HepG2 (cell line): Measurements from ENCODE around the gene UCHL3. TPM values are rescaled to one million over a fixed set of nuclear protein-coding genes. Genes with fewer than 3 reads are reported as not detected.

Experiments
- AHDC1 ChIP-seq: sonication (generic); formaldehyde crosslinking; IDR thresholded peaks from 2 replicates; pipeline ENCODE4 v1.5.1; 2020; ENCODE audit warnings: mild to moderate bottlenecking, missing genetic modification reagents, borderline replicate concordance
- BORCS8-MEF2B ChIP-seq: sonication (generic); formaldehyde crosslinking; IDR thresholded peaks from 2 replicates; pipeline ENCODE4 v1.8.0; 2022; ENCODE audit warnings: mild to moderate bottlenecking, missing genetic modification reagents
- CCDC6 ChIP-seq: sonication (generic); formaldehyde crosslinking; IDR thresholded peaks from 2 replicates; pipeline ENCODE4 v1.8.1; 2022; ENCODE audit warnings: mild to moderate bottlenecking, missing genetic modification reagents, moderate library complexity
- FOXM1 ChIP-seq: sonication (generic); formaldehyde crosslinking; IDR thresholded peaks from 2 replicates; pipeline ENCODE4 v1.5.0; 2020; ENCODE audit warnings: missing genetic modification reagents
- HNRNPK ChIP-seq: fragments of 200-400 bp; formaldehyde crosslinking; IDR thresholded peaks from 2 replicates; pipeline ENCODE4 v1.6.1; 2018; ENCODE audit warnings: low read length, low read depth, moderate library complexity, mild to moderate bottlenecking; ENCODE audit not compliant: poor library complexity, severe bottlenecking
- IKZF5 ChIP-seq: IDR thresholded peaks from 2 replicates; pipeline ENCODE4 v1.6.1; 2018; ENCODE audit warnings: missing genetic modification reagents, mild to moderate bottlenecking, missing compliant biosample characterization
- KLF12 ChIP-seq: sonication (generic); formaldehyde crosslinking; IDR thresholded peaks from 2 replicates; pipeline ENCODE4 v1.4.0; 2020; ENCODE audit warnings: missing genetic modification reagents, borderline replicate concordance
- MAF1 ChIP-seq: sonication (generic); formaldehyde crosslinking; IDR thresholded peaks from 2 replicates; pipeline ENCODE4 v1.5.0; 2020; ENCODE audit warnings: missing genetic modification reagents, borderline replicate concordance
- MEIS2 ChIP-seq: sonication (generic); formaldehyde crosslinking; IDR thresholded peaks from 2 replicates; pipeline ENCODE4 v1.9.0; 2021; ENCODE audit warnings: mild to moderate bottlenecking, missing genetic modification reagents
- PHF20 ChIP-seq: sonication (generic); formaldehyde crosslinking; IDR thresholded peaks from 2 replicates; pipeline ENCODE4 v1.5.0; 2020; ENCODE audit warnings: mild to moderate bottlenecking, missing genetic modification reagents
- RBM39 ChIP-seq: fragments of 200-400 bp; formaldehyde crosslinking; IDR thresholded peaks from one replicate; pipeline ENCODE4 v1.6.1; 2018; ENCODE audit warnings: antibody characterized with exemption, mild to moderate bottlenecking, low read depth, low read length; ENCODE audit not compliant: poor library complexity, severe bottlenecking
- SMYD3 ChIP-seq: sonication (generic); formaldehyde crosslinking; IDR thresholded peaks from 2 replicates; pipeline ENCODE4 v1.8.1; 2023; ENCODE audit warnings: mild to moderate bottlenecking, missing genetic modification reagents
- SP4 ChIP-seq: sonication (generic); formaldehyde crosslinking; IDR thresholded peaks from 2 replicates; pipeline ENCODE4 v1.8.1; 2023; ENCODE audit warnings: mild to moderate bottlenecking, missing genetic modification reagents
- TARDBP ChIP-seq: sonication (generic); formaldehyde crosslinking; IDR thresholded peaks from 2 replicates; pipeline ENCODE4 v1.8.0; 2022; ENCODE audit warnings: mild to moderate bottlenecking, missing genetic modification reagents
- TCF7 ChIP-seq: sonication (generic); IDR thresholded peaks from 2 replicates; pipeline ENCODE4 v1.6.1; 2016; ENCODE audit warnings: antibody characterized with exemption, low read depth
- YEATS4 ChIP-seq: sonication (generic); formaldehyde crosslinking; IDR thresholded peaks from 2 replicates; pipeline ENCODE4 v1.4.0; 2020; ENCODE audit warnings: missing genetic modification reagents, borderline replicate concordance
- ZC3H13 ChIP-seq: sonication (generic); formaldehyde crosslinking; IDR thresholded peaks from 2 replicates; pipeline ENCODE4 v1.8.1; 2023; ENCODE audit warnings: mild to moderate bottlenecking, missing genetic modification reagents, moderate library complexity
- ZIK1 ChIP-seq: sonication (generic); formaldehyde crosslinking; IDR thresholded peaks from 2 replicates; pipeline ENCODE4 v1.5.0; 2020; ENCODE audit warnings: mild to moderate bottlenecking, low read depth, missing genetic modification reagents, borderline replicate concordance
- ZMAT3 ChIP-seq: sonication (generic); formaldehyde crosslinking; conservative IDR thresholded peaks from 2 replicates; pipeline ENCODE4 v1.7.0; 2021; ENCODE audit warnings: missing genetic modification reagents
- ZNF121 ChIP-seq: sonication (generic); formaldehyde crosslinking; IDR thresholded peaks from 2 replicates; pipeline ENCODE4 v1.5.0; 2020; ENCODE audit warnings: mild to moderate bottlenecking, missing genetic modification reagents
- ZNF33B ChIP-seq: sonication (generic); formaldehyde crosslinking; IDR thresholded peaks from 2 replicates; pipeline ENCODE4 v1.5.1; 2020; ENCODE audit warnings: mild to moderate bottlenecking, missing genetic modification reagents
- ZNF674 ChIP-seq: sonication (generic); formaldehyde crosslinking; IDR thresholded peaks from 2 replicates; pipeline ENCODE4 v1.5.0; 2020; ENCODE audit warnings: low read depth, mild to moderate bottlenecking, missing genetic modification reagents
- ZSCAN21 ChIP-seq: sonication (generic); formaldehyde crosslinking; IDR thresholded peaks from 2 replicates; pipeline ENCODE4 v1.8.0; 2022; ENCODE audit warnings: mild to moderate bottlenecking, missing genetic modification reagents, moderate library complexity, borderline replicate concordance
- polyA plus RNA-seq, 8 experiments: library from polyadenylated mRNA; depleted of rRNA in 3 of 8; stranded (reverse) in 7 of 8; unstranded in 1 of 8; fragments of >200 nt; fragmentation: Illumina TruSeq in 4 of 8; extraction: Trizol in 4 of 8; gene quantifications; 2 replicates each; pipeline versions ENCODE4 v1.2.1 to v1.2.3, GENCODE V29; 2011 to 2016; ENCODE audit warnings: low read depth in 4 of 8, missing spikeins in 1 of 8, mixed read lengths in 1 of 8; ENCODE audit not compliant: insufficient read depth in 1 of 8
- total RNA-seq, 5 experiments: library from RNA; depleted of rRNA; stranded (reverse); fragments of >200 nt; fragmentation: Illumina TruSeq; extraction: Trizol; gene quantifications; 2 replicates each; pipeline ENCODE4 v1.2.3, GENCODE V29; 2016; ENCODE audit warnings: low read depth in 1 of 5

Gene UCHL3
- total and polyA plus RNA-seq, 2 of the 13 experiments (the other 11 are each of a cell fraction or from before 2014, with no cell fraction given): 36.2 to 93.3 TPM

- 0 out of 2 replicates have a peak, but pooled peaks have one; percentile 6 for TF ChIP-seq IKZF5 (CRISPR knock-in tag)
- 0 out of 2 replicates have a peak, but pooled peaks have one; percentile 15 for TF ChIP-seq ZNF674
- peak; percentile 48 for TF ChIP-seq HNRNPK
- no peak; the same call in 1 of the 2 replicates for TF ChIP-seq MEIS2 (CRISPR knock-in tag)
- TF ChIP-seq TARDBP: 0 out of 2 replicates have a peak, but pooled peaks have one; percentile 23
- 0 out of 2 replicates have a peak, but pooled peaks have one; percentile 20 for TF ChIP-seq YEATS4
- 0 out of 2 replicates have a peak, but pooled peaks have one; percentile 4 for TF ChIP-seq KLF12 (CRISPR knock-in tag)
- TF ChIP-seq CCDC6 (CRISPR knock-in tag): 0 out of 2 replicates have a peak, but pooled peaks have one; percentile 20
- peak; percentile 72; the same call in 1 of the 2 replicates for TF ChIP-seq FOXM1
- TF ChIP-seq PHF20 (CRISPR knock-in tag): 0 out of 2 replicates have a peak, but pooled peaks have one; percentile 22
- peak; percentile 1 for TF ChIP-seq RBM39
- TF ChIP-seq ZIK1 (CRISPR knock-in tag): peak; percentile 18; the same call in 1 of the 2 replicates
- TF ChIP-seq BORCS8-MEF2B (CRISPR knock-in tag): peak; percentile 1; the same call in 1 of the 2 replicates
- peak; percentile 55 for TF ChIP-seq SP4
- no peak for TF ChIP-seq ZC3H13 (CRISPR knock-in tag)
- TF ChIP-seq ZMAT3 (CRISPR knock-in tag): no peak
- 0 out of 2 replicates have a peak, but pooled peaks have one; percentile 12 for TF ChIP-seq ZNF121 (CRISPR knock-in tag)
- 0 out of 2 replicates have a peak, but pooled peaks have one; percentile 14 for TF ChIP-seq ZSCAN21 (CRISPR knock-in tag)
- peak; percentile 50; the same call in 1 of the 2 replicates for TF ChIP-seq TCF7
- TF ChIP-seq AHDC1 (CRISPR knock-in tag): peak; percentile 59; the same call in 1 of the 2 replicates
- TF ChIP-seq ZNF33B (CRISPR knock-in tag): no peak
- no peak for TF ChIP-seq SMYD3 (CRISPR knock-in tag)
- 0 out of 2 replicates have a peak, but pooled peaks have one; percentile 27 for TF ChIP-seq MAF1 (CRISPR knock-in tag)
Measured at GRCh38 chr13:75635828-75636435, 86.3 kb downstream of the UCHL3 start, which contains the start of gene LMO7 (continued).
